ENCODE results near the gene NXPE3. TPM values are rescaled to one million over a fixed set of nuclear protein-coding genes. Genes with fewer than 3 reads are reported as not detected.

Gene NXPE3
- total and polyA plus RNA-seq, 10 of the 15 experiments (the other 5 are each of a cell fraction or from before 2014, with no cell fraction given), result 2.0 to 8.7 (median 5.2) TPM

GRCh38 chr3:101861212-101861788 lies 82.3 kb downstream of the NXPE3 start (continued):
- peak; percentile 34; the same call in 1 of the 2 replicates for TF ChIP-seq ZBTB4 (CRISPR knock-in tag; IDR thresholded peaks at IDR 0.05)
- TF ChIP-seq MYC (IDR thresholded peaks at IDR 0.05; ENCODE audit: insufficient read depth, insufficient read length, insufficient replicate concordance, low read length, severe bottlenecking), result no peak
- TF ChIP-seq HSF1 (IDR thresholded peaks at IDR 0.05; ENCODE audit: low read depth, low read length), result no peak
- no peak for TF ChIP-seq CBX5 (IDR thresholded peaks at IDR 0.05; ENCODE audit: low read depth)
- peak; percentile 55; the same call in 1 of the 2 replicates for TF ChIP-seq PKNOX1 (IDR thresholded peaks at IDR 0.05)
- TF ChIP-seq TAF1 (IDR thresholded peaks at IDR 0.05; ENCODE audit: borderline replicate concordance, low read depth, low read length), result no peak
- no peak for TF ChIP-seq KDM1A (IDR thresholded peaks at IDR 0.05; ENCODE audit: borderline replicate concordance)
- 0 out of 4 replicates have a peak, but pooled peaks of 1 of the 2 experiments have one; percentile 21 for TF ChIP-seq IKZF2 (IDR thresholded peaks at IDR 0.05)
- no peak for TF ChIP-seq USF1 (IDR thresholded peaks at IDR 0.05; ENCODE audit: borderline replicate concordance, extremely low read length, insufficient read depth, low read depth, low read length)
- no peak for TF ChIP-seq MYB (IDR thresholded peaks at IDR 0.05; ENCODE audit: borderline replicate concordance, low read depth, low read length)
- no peak for TF ChIP-seq REST (IDR thresholded peaks at IDR 0.05; ENCODE audit: low read depth, low read length)
- TF ChIP-seq NFIC (IDR thresholded peaks at IDR 0.05; ENCODE audit: low read depth, low read length), result no peak
- peak; percentile 6; the same call in 1 of the 2 replicates for TF ChIP-seq BMI1 (IDR thresholded peaks at IDR 0.05; ENCODE audit: borderline replicate concordance)
- TF ChIP-seq RAD21 (IDR thresholded peaks at IDR 0.05; ENCODE audit: insufficient read depth, low read depth, low read length), result no peak
- TF ChIP-seq SREBF2 (IDR thresholded peaks at IDR 0.05; ENCODE audit: low read length), result no peak
- TF ChIP-seq EZH2 (IDR thresholded peaks at IDR 0.05; ENCODE audit: borderline replicate concordance, control insufficient read depth, low read depth, low read length), result no peak
- 0 out of 2 replicates have a peak, but pooled peaks have one; percentile 32 for TF ChIP-seq PAX8 (IDR thresholded peaks at IDR 0.05)
- TF ChIP-seq TCF7 (IDR thresholded peaks at IDR 0.05; ENCODE audit: borderline replicate concordance), result no peak
- peak; percentile 3 for TF ChIP-seq POLR2AphosphoS5 (IDR thresholded peaks at IDR 0.05; ENCODE audit: low read length)
